ENCODE results near the gene FNBP1. TPM values are rescaled to one million over a fixed set of nuclear protein-coding genes. Genes with fewer than 3 reads are reported as not detected.

Gene FNBP1
- total and polyA plus RNA-seq, 2 donors (not counting 1 experiment from before 2014, with no cell fraction given): 42.9 to 318 TPM

- intact Hi-C loops (cut with micrococcal nuclease): no loop called here
- ATAC-seq (ENCODE audit: low read depth) (no peak), DNase-seq (no peak)
- Histone ChIP-seq H2AFZ (ENCODE audit: insufficient read depth, low read depth, low read length, poor library complexity, severe bottlenecking) (no peak overlapping the region), H3K4me3 (ENCODE audit: control extremely low read depth in 1 of 5, extremely low read depth in 1 of 5, insufficient read depth in 1 of 5, low read depth in 2 of 5, low read length in 4 of 5) (no peak overlapping the region), H3K27me3 (replicated peaks in 1 of 4; ENCODE audit: control extremely low read depth in 1 of 4, control insufficient read depth in 3 of 4, insufficient read depth in 4 of 4, low read length in 3 of 4) (no peaks in the 10 kb centered on the region), H4K20me1 (ENCODE audit: control insufficient read depth, insufficient read depth, low read length, poor library complexity, severe bottlenecking) (no peaks in the 10 kb centered on the region), H3K27ac (ENCODE audit: low read length in 2 of 2) (peak overlapping the region in 1 of 2 donors; percentile 36), H3K9ac (ENCODE audit: low read length) (no peak overlapping the region), H3K9me3 (ENCODE audit: control extremely low read depth in 1 of 3, control insufficient read depth in 2 of 3, insufficient read depth in 1 of 3, low read length in 2 of 3) (no peaks in the 10 kb centered on the region), H3K79me2 (ENCODE audit: control insufficient read depth, insufficient read depth, low read length) (peaks cover 6% of the 10 kb centered on the region), H3K4me1 (ENCODE audit: control insufficient read depth in 2 of 2, insufficient read depth in 2 of 2, low read length in 2 of 2) (peaks cover 8 to 12% of the 10 kb centered on the region in 2 donors), H3K4me2 (replicated peaks; ENCODE audit: low read depth, low read length, poor library complexity, severe bottlenecking) (peak overlapping the region; percentile 44), H3K36me3 (replicated peaks in 1 of 2; ENCODE audit: control extremely low read depth in 1 of 2, control insufficient read depth in 1 of 2, extremely low read depth in 1 of 2, insufficient read depth in 2 of 2, low read length in 1 of 2) (peaks cover 3 to 30% of the 10 kb centered on the region in 2 experiments)
- H3K4me3 Mint-ChIP-seq: no peak overlapping the region
- peak overlapping the region; percentile 50 for H3K27ac Mint-ChIP-seq
- peaks cover 9% of the 10 kb centered on the region for H3K4me1 Mint-ChIP-seq
- no peaks in the 10 kb centered on the region for H3K27me3 Mint-ChIP-seq
- WGBS (ENCODE audit: insufficient coverage): 98% methylated on average over 24 of the region's 24 CpGs
- CTCF ChIA-PET: interaction anchor here (0.6 kb wide), 1 partner anchor 16 kb away, joined by 3 read pairs; no protein-coding TSS in a partner anchor
- no peak for TF ChIP-seq CTCF (IDR thresholded peaks at IDR 0.05)
- TF ChIP-seq EZH2 (IDR thresholded peaks at IDR 0.05; ENCODE audit: borderline replicate concordance, insufficient read depth, low read depth, low read length, poor library complexity, severe bottlenecking): no peak
- POLR2A ChIA-PET: no interaction called here
- no peaks in the 10 kb centered on the region for H3K9me3 Mint-ChIP-seq (ENCODE audit: insufficient read depth)
These were observed 173.1 kb downstream of the FNBP1 start for GRCh38 chr9:129869585-129870501.

All from B cell (primary cell).